NCI-H2029 (cell line): ENCODE data around the gene UBE2QL1.

Experiments used
- DNase-seq: peaks from one replicate; lab custom pipeline; 2025; lab: John Stamatoyannopoulos, UW

Gene UBE2QL1, protein sequence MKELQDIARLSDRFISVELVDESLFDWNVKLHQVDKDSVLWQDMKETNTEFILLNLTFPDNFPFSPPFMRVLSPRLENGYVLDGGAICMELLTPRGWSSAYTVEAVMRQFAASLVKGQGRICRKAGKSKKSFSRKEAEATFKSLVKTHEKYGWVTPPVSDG

DNA sequence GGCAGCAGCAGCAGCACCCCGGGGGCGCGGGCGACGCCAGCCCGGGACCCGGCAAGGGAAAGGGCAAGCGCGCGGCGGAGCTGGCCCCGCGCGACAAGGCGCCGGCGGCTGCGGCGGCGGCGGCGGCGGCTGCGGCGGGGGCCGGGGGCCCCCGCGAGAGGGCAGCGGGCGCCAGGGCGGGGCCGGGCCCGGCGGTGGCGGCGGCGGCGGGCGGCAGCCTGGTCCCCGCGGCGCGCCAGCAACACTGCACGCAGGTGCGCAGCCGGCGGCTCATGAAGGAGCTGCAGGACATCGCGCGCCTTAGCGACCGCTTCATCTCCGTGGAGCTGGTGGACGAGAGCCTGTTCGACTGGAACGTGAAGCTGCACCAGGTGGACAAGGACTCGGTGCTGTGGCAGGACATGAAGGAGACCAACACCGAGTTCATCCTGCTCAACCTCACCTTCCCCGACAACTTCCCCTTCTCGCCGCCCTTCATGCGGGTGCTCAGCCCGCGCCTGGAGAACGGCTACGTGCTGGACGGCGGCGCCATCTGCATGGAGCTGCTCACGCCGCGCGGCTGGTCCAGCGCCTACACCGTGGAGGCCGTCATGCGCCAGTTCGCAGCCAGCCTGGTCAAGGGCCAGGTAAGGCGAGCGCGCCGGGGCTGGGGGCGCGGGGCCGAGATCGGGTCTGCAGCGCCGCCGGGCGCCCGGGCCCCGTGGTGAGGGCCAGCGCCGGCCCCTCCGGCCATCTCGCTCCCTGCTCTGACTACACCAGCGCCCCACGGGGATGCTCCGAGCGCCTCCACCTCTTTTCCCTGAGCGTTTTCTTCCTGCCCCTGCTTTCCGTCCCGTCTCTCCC is at the start of gene UBE2QL1:
Gene UBE2QL1, plus strand, starts transcription at position 238 of the 843 bp plus-strand sequence. Its CDS starts 35 bp downstream, at position 273.
- DNase-seq, result peak; percentile 17

GRCh38 chr5:6399980-6400910 is 48.4 kb upstream of the UBE2QL1 start:
- no peak for DNase-seq

- no peak for DNase-seq
Observed at GRCh38 chr5:6401410-6401809, 47.2 kb upstream of the UBE2QL1 start.

- no peak for DNase-seq
Observed at GRCh38 chr5:6402939-6403338, 45.7 kb upstream of the UBE2QL1 start.

GRCh38 chr5:6403416-6403815 is 45.2 kb upstream of the UBE2QL1 start:
- peak; percentile 7 for DNase-seq

GRCh38 chr5:6404129-6404528 is 44.5 kb upstream of the UBE2QL1 start:
- no peak for DNase-seq

- DNase-seq, result no peak
Observed at GRCh38 chr5:6405591-6405990, 43.1 kb upstream of the UBE2QL1 start.

DNA sequence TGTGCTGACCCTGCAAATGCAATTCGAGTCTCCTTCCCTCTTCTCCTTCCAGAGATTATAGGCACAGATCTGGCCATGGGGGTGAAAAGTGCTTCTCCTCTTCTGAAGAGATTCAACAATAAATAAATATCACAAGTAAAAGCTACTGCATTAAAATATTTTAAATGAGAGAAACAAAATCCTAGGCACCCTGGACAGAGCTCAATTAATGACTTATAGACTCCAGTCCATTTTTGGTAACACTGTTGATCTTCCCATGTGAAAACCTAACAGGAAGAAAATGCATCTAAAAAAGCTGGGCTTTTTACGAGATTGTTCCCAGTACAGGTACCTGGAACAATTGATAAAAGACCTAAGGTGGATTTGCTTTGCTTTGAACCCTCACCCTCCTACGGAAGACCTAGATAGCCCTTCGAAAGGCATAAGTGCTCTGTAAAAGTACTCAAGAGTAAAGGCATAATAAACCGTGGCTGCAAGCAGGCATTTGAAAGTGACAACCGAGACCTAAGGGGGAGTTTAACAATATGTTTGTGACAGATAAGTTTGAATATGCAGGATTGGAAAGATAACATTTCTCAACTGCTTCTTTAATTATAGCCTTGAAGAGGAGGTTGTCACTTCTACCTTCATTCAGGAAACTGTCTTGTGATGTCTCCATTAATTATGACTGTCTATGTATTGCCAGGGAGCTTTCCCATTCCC is 41.0 kb upstream of the UBE2QL1 start:
- no peak for DNase-seq

GRCh38 chr5:6408260-6408596 is 40.4 kb upstream of the UBE2QL1 start:
- DNase-seq, result no peak

DNA sequence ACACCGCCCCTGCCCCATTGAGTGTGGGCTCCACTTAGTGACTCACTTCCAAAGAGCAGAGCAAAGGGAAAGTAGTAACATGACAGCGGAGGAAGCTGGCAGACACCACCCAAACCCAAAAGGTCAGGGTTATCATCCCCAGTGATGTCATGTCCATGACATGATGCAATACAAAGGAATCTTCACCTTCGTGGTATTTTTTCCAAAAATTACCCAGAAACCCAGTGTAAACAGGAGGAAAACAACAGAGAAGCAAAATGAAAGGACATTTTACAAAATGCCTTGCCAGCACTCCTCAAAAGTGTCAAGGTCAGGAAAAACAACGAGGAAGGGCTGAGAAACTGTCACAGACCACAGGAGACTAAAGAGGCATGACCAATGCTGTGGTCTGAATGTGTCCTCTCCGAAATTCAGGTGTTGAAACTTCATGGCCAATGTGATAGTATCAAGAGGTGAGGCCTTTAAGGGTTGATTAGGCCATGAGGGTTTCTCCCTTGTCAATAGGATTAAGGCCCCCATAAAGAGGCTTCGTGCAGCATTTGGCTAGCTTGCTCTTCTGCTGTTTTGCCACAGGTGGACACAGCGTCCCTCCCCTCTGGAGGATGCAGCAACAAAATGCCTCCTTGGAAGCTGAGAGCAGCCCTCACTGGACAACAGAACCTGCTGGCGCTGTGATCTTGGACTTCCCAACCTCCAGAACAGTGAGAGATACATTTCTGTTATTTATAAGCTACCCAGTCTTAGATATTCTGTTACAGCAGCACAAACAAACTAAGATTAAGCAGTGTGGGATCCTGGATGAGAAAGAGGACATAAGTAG is 39.8 kb upstream of the UBE2QL1 start:
- no peak for DNase-seq

DNA sequence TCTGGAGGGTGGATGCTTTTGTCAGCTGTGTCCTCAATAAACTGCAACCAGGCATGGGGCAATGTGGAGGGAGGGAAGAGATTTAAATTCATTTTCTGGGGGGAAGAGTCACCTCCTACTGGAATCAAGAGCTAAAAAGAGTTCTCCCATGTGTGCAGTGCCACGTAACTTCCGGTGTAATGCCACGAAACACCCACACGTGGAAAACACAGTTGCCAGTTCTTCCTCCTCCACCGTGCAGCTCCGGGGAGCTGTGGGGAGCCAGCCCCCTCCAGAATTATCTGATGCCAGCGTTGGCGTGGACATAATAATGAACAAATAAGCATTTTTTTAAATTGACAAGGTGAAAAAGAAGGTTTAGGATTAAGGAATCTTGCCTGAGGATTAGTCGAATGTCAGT is 38.2 kb upstream of the UBE2QL1 start:
- no peak for DNase-seq

GRCh38 chr5:6411141-6411540 is 37.5 kb upstream of the UBE2QL1 start:
- DNase-seq, result no peak

- no peak for DNase-seq
Observed at GRCh38 chr5:6412811-6413210, 35.8 kb upstream of the UBE2QL1 start.

DNA sequence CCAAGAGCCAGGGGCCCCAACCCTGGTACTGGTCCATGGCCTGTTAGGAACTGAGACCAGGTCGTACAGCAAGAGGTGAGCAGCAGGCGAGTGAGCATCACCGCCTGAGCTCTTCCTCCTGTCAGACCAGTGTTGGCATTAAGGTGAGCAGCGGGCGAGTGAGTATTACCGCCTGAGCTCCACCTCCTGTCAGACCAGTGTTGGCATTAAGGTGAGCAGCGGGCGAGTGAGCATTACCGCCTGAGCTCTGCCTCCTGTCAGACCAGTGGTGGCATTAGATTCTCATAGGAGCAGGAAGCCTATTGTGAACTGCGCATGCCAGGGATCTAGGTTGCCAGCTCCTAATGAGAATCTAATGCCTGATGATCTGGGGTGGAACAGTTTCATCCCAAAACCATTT is 31.0 kb upstream of the UBE2QL1 start:
- DNase-seq, result no peak

DNA sequence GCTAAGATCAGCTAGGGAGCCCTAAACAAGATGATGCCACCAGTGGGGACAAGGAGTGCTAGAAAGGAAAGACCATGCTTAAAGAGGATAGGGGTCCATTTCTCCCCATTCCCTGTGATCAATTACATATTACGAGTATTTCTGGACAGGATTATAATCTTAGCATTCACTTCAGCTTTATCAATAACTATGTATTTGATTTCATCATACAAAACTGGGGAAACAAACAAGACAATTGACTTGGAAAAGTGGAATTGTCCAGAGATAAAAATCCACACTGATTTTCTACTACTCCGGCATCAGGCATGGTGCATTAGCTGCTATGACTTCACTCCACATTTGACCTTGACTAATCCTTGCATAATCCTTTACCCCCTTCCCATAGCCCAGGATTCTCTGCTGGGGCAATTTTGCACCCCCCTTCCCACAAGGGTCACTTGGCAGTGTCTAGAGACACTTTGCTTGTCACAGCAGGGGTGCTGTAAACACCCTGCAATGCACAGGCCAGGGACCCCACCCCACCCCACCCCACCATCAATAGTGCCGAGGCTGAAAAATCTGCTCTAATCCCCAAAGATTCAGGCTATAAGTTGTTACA is 29.9 kb upstream of the UBE2QL1 start:
- no peak for DNase-seq

GRCh38 chr5:6419340-6419852 is 29.3 kb upstream of the UBE2QL1 start:
- DNase-seq, result peak; percentile 89

GRCh38 chr5:6423327-6424109 is 25.1 kb upstream of the UBE2QL1 start:
- DNase-seq, result no peak

GRCh38 chr5:6424110-6424659 is 24.5 kb upstream of the UBE2QL1 start:
- DNase-seq, result peak; percentile 62

GRCh38 chr5:6424700-6425099 is 24.0 kb upstream of the UBE2QL1 start:
- DNase-seq, result no peak
